ENCODE measurements around the gene NAA11.
"Not testable (repeated sequence)": the region's sequence is repeated elsewhere in the genome, so short reads cannot be mapped to it uniquely, and the experiment has no call there.

NAA11 gene

GRCh38 chr4:79308137-79308536 is 17.7 kb downstream of the NAA11 start:
- DNase-seq, result no peak

GRCh38 chr4:79306795-79307194 is 19.1 kb downstream of the NAA11 start:
- DNase-seq, result no peak

DNA sequence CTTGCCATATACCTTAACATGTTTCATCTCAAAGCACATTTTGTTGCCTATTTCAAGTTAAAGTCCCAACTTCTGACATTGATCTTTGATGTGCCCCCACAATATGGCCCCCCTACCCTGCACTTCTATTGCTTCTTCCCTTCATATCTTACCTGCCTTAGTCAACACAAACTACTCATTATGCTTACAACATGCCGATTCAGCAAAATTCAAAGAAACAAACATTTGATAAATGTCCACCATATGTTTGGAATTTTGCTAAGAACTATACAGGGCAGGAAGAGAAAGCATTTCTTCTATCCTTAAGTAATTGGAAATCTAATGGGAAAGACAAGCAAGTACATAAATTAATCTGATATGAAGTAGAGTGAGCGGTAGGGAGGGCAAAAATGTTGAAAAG is 25.6 kb downstream of the NAA11 start:
- DNase-seq, result no peak

DNA sequence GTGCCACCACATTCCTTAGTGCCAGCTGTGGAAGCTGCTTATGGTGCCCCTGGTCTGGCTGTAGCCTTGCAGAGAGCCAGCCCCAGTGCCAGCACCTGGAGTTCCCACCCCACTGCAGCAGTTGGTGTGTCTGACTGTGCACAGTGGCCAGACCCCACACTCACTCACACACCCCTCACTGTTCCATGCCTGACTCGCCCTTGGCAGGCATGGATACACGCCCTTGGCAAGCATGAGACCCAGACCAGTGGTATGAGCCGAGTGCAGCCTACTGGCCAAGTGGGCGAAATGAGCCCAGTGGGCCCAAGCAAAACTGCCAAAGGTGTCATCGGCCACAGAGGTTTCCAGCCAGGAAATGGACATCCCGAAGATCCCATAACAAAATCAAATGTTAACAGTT is 27.4 kb downstream of the NAA11 start:
- no peak for DNase-seq

DNA sequence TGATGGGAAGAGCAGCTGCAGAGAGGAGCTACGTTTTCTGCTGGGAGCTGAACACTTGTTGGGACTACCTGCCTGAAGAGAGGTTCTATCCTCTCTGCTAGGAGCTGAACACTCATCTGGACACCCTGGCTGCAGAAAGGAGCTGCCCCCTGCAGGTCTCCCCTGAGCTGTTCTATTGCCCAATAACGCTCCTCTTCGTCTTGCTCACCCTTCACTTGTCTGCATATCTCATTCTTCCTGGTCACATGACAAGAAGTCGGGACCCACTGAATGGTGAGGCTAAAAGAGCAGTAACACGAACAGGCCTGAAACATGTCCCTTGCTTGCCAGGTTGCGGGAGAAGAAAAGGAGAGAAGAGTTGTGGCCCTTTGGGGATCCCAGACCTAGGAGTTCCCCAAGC is 27.8 kb downstream of the NAA11 start:
- no peak for DNase-seq

- DNase-seq, result no peak
Measured at GRCh38 chr4:79297479-79297878, 28.4 kb downstream of the NAA11 start.

DNA sequence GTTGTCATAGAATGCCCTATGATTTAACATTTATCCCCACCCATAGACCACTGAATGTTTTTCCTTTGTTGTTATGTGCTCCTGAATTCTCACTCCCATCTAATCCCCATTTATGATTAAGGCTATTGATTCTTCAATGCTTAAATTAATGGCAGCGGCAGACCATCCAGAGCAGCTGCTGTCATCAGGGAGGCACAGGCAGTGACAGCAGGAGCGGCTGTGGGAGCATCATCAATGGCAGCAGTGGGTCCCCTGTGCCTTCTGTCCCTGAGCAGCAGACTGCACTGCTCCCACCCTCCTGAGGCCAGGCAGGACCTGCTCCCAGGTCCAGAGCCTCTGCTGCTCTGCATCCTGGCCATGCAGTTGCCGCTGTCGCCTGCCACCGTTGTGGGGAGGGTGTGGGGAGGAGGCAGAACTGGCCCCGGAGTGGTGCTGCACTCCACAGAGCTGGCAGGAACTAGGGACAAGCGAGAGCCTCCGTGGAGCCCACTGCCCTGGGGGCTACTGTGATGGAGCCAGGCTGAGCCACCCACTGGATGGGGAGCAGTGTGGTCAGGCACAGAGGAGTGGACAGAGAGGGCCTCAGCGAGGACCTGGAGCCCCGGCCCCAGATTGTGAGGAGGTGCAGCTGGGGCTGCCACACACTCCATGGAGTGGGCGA is 29.0 kb downstream of the NAA11 start:
- no peak for DNase-seq

DNA sequence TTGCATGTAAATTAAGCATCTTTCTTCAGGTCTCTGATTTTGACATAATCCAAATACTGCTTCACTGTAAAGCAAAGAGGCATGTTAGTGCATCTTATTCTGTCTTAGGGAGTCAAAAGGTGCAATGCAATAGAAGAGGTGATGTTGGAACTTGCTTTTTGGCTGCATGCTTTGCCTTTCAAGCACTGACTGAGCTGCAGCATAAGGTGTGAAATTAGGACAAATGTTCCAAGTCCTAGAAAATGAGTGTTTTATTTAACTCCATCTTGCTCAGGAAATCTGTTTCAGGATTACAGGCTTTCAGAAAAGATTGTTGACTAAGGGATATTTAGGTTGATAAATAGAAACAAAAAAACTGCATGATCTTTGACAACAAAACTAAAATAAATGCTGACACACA is 30.8 kb downstream of the NAA11 start:
- no peak for DNase-seq

- DNase-seq, result no peak
Measured at GRCh38 chr4:79294064-79294463, 31.8 kb downstream of the NAA11 start.

- no peak for DNase-seq
Measured at GRCh38 chr4:79292008-79292407, 33.9 kb downstream of the NAA11 start.

DNA sequence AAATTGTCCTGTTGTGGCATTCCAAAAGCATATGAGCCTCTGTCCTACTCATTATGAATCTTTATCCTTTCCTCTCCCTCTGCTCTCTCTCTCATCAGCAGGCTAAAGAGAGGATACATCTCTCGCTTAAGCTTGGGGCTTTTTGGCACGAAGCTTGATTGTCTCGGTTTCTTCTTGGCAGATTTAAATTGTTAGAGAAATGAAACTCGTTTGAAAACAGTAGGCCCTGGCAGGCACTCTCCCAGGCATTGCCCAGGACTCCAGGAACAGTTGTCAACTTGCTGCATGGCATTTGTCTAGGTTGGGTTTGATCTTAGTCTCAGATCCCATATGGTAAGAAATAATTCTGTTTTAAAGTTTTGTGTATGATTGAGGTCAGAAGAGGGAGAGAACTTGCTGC is 35.5 kb downstream of the NAA11 start:
- no peak for DNase-seq

- no peak for DNase-seq
Measured at GRCh38 chr4:79288185-79288584, 37.7 kb downstream of the NAA11 start.

GRCh38 chr4:79287718-79288117 is 38.1 kb downstream of the NAA11 start:
- no peak for DNase-seq

- DNase-seq, result no peak
Measured at GRCh38 chr4:79287076-79287475, 38.8 kb downstream of the NAA11 start.

DNA sequence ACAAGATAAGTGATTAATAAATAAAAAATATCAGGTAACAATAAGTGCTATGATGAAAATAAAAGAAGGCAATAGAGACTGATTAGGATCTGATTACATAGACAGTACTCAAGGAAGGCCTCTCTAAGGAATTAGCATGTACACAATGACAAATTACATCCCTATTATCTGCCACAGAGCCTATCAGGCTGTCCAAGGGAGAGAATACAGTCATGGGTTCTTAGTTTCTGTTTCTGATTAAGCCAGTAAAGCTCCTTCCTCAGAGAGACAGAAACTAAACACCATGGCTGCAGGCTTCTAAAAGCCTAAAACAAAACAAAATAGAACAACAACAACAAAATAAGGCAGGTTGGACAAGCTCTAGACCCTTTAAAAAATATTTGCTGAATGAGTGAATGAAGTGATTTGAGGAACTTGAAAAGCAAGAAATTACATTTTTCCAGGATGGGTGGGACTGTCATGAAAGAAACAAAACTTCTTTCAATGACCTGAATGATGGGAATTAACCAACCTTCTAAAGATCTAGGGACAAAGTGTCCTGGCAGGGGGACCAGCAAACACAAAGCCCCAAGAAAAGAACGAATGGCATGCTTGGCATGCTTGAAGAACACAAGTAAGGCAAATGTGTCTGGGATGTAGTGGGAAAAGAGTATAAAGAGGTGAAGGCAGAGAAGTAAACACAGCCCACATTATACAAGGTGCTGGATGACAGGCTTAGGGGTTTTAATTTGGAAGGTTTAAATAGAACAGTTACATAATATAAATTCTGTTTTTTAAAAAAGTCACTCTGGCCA is 44.1 kb downstream of the NAA11 start:
- DNase-seq, result no peak

DNA sequence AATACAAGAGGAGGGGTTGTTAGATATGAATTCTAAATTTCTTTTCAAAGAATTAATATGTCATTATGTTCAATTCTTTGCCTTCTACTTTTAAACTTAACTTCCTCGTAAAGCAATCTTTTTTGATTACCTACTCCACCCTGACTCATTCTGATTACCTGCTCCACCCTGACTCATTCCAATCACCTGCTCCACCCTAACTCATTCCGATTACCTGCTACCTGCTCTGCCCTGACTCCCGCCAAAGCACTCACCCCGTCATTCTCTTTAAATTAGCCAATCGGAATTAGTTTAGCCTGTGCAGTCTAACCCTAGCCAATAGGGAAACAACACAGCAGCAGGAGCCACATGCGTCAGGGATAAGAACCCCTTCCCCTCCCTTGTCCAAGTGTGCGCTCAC is 48.4 kb downstream of the NAA11 start:
- DNase-seq, result not testable (repeated sequence)

- DNase-seq, result no peak
Measured at GRCh38 chr4:79273915-79274314, 51.9 kb downstream of the NAA11 start.

GRCh38 chr4:79272761-79273160 is 53.1 kb downstream of the NAA11 start:
- no peak for DNase-seq

GRCh38 chr4:79272126-79272525 is 53.7 kb downstream of the NAA11 start:
- DNase-seq, result no peak

GRCh38 chr4:79267671-79268070 is 58.2 kb downstream of the NAA11 start:
- DNase-seq, result no peak
